GM20431 (cell line): Measurements from ENCODE around the gene CDAN1.

Source experiments
- in situ Hi-C: fragments of 300-500 bp; cut with MseI, MboI; formaldehyde crosslinking; loops from one replicate; pipeline ENCODE4 v1.15.0; 2020; ENCODE audit warnings: low sequenced_read_pairs; ENCODE audit not compliant: unreplicated experiment

CDAN1 gene

DNA sequence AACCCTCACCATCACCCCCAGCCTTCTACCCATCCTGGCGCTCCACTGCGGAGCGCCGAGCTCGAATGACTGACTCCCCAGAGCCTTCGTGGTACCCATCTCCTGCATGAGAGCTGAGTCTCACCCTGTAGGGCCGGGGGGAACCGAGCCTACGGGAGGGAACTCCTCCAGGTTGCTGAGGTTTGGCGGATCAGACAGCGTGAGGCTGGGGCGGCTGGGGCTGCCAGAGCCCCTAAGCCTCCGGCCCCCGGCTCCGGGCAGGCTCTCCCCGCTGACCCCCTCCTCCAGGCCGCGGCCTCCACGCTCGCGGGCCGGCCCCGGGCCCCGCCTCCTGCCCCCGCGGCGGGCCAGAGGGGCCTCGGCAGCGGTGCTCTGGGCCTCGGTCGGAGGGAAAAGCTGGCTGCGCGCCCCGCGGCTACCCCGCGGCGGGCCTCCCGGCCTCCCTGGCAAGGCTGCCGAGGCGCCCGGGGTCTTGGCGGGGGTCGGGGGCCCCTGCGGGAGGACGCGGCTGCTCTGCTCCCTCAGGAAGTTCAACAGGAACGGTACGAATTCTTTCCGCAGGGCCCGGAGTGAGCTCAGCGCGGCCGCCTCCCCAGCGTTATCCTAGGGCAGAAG lies 643 bp downstream of the CDAN1 start:
- in situ Hi-C loops = no loop called here

- in situ Hi-C loops = no loop called here
Measured at GRCh38 chr15:42735382-42736165, 1.4 kb downstream of the CDAN1 start.

- in situ Hi-C loops = no loop called here
Measured at GRCh38 chr15:42734076-42734672, 2.8 kb downstream of the CDAN1 start.

GRCh38 chr15:42733027-42733426 lies 3.9 kb downstream of the CDAN1 start:
- in situ Hi-C loops = no loop called here

DNA sequence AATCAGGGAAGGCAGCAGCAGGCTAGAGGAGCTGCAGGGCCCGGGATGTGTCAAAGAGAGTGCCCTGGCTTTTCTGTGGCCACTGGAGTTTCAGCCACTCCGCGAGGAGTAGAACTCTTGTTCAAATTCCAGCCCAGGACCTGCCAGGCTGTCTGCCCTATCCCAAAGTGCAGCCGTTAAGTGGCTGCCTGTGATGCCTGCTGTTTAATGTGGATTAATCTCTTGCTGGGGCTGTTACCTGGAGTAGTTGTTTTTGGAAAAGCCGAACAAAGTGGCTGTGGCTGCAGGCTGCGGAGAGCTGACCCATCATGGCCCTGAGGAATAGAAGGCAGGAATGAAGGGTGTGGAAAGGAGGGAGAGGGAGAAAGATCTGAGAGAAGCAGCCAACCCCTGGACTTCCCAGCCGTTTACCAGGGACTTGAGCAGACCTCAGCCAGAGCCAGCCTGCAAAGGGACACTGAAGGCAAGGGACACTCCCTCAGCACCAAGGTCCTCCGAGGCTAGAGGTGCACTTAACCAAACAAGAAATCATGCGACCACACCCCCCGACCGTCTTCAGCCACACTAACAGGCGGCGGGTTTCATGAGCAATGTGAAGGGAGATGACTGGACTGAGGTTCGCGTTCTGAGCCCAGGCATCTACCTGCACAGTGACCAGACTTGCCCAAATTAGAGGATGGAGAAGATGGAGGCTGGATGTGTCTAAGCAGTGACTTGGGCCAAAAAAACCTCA lies 4.7 kb downstream of the CDAN1 start:
- in situ Hi-C loops = no loop called here

GRCh38 chr15:42731461-42731860 lies 5.5 kb downstream of the CDAN1 start:
- in situ Hi-C loops = no loop called here

DNA sequence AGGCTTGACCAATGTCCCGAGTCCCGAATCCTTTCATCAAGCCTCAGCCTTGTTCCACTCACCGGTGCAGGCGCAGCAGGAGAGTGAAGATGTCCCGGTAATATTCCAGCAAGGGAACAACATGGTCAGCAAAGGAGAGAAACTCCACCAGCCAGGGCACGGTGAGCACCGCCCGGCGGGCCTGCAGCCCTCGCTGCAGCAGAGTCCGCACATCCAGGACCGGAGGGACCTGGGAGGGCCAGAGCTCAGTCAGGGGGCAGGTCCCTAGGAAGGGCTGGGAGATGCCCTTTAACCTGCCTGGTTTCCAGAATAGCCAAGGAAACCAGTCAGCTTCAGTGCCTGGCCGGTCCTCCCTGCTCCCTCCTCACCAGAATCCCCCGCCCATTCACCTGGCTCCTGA lies 6.4 kb downstream of the CDAN1 start:
- in situ Hi-C loops = no loop called here

DNA sequence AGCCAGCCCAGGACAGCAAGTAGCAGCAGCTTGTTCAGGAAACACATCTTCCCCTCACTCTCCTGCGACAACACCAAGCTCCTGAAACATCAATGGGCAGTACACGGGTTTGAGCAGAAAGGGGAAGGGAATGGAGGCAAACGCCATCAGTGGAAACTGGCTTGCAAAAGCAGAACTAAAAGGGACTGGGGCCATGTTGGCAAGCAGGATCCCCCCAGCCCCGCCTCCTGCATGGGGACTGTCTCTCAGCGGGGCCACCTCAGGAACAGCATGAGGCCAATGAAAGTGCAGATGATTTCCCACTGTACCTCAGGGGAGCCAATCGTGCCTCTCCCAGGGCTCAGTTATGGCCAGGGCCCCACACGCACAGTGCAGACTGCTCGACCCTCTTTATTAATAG lies 6.8 kb downstream of the CDAN1 start:
- in situ Hi-C loops = no loop called here

GRCh38 chr15:42729409-42729808 lies 7.5 kb downstream of the CDAN1 start:
- in situ Hi-C loops = no loop called here

DNA sequence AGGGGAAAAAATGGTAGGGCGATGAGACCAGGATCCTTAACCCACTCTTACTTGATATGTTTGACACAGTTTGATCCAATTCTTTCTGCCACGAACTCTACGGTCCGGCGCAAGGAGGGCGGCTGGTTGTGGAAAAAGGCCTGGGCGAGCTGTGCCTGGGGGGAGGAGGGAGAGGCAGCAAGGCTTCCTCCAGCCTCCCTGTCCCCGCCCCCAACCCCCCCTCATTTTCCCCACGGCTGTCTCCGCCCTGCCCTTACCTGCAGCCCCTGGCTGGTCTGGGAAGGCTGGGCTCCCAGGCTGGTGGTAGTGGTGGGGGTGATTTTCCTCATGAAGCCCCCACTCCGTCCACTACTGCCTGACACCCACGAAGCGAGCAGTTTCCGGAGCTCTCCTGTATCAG lies 8.0 kb downstream of the CDAN1 start:
- in situ Hi-C loops = no loop called here

- in situ Hi-C loops = no loop called here
Measured at GRCh38 chr15:42728560-42728959, 8.4 kb downstream of the CDAN1 start.

GRCh38 chr15:42727750-42728381 lies 9.1 kb downstream of the CDAN1 start:
- in situ Hi-C loops = no loop called here

DNA sequence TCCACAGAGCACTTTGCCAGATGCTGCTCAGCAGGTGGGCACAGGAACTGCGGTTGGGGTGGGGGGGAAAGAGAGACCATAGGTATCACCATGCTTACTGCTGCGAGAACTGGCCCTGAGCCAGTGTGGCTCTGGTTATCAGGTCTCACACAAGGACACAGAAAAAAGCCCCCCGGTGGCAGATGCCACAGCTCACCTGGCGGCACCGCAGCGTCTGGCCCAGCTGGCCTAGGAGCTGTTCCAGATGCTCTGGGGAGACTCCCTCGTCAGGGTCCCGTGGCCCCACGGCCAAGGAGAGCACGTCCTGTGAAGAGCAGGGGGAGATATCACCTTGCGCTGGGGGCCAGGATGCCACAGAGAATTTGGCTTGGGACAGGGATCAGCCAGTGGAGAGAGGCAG lies 10.8 kb downstream of the CDAN1 start:
- in situ Hi-C loops = no loop called here

- in situ Hi-C loops = no loop called here
Measured at GRCh38 chr15:42725331-42725903, 11.5 kb downstream of the CDAN1 start.

- in situ Hi-C loops = no loop called here
Measured at GRCh38 chr15:42724276-42724675, 12.7 kb downstream of the CDAN1 start.

GRCh38 chr15:42723068-42723467 lies 13.9 kb downstream of the CDAN1 start:
- in situ Hi-C loops = no loop called here

DNA sequence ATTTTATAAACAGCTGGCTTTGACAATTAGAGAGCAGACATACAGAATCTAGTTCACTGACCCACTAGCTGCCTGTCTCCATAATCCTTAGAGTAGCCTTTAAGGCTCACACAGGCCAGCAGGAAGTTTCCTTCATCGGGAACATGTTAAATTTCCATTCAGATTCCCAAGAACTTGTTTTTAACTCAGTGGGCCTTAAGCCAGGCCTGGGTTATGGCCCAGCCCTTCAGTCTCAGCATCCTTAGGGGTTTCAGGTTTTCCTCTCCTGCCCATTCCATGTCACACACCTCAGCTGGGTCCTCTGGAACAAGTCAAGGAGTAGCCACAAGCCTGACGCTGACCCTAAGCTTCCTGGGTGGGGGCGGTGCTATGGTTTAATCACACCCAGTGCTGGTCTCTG lies 15.0 kb downstream of the CDAN1 start:
- in situ Hi-C loops = no loop called here

DNA sequence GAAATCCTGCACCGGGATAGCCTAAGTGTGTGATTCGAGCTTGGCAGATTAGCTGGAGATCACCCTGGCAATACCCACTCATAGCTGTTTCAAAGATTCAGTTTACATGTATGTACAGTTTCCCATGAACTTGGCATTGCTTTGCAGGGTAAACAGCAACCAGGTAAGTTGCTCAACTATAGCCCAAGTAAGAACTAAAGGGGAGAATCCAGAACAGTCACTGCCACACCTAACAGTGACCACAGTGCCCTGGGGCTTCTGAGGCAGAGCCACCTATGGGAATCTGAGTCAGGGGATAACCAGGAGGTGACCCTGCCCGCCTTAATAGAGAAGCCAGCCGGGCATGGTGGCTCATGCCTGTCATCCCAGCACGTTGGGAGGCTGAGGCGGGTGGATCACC lies 15.9 kb downstream of the CDAN1 start:
- in situ Hi-C loops = no loop called here

GRCh38 chr15:42720071-42720470 lies 16.9 kb downstream of the CDAN1 start:
- in situ Hi-C loops = no loop called here

DNA sequence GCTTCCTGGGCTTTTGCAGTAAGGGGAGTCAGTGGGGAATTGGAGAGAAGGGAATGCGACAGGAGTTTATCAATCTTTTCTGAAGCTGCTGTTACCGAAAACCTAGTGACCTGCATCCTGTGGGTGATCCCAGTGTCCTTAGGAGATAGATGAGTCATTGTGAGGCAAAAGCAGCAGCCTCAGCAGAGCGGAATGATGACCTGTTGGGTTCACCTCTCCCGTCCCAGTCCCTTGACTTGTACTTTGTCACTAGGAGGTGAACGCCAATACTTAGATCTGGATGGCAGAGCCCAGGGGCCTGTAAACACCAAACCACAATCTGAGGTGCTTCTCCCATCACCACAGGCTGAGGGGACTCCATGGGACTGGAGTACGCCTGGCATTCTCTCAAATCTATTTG lies 17.9 kb downstream of the CDAN1 start:
- in situ Hi-C loops = loop anchor here (10.0 kb wide), 1 partner anchor 206 kb away; the partner anchor contains the start of gene TTBK2
